HUES64 (cell line): Measurements from ENCODE around the gene SMCHD1.
A peak's percentile ranks its signal among the peaks of the same experiment; 100 is the strongest.
"Not testable (repeated sequence)": the region's sequence is repeated elsewhere in the genome, so short reads cannot be mapped to it uniquely, and the experiment has no call there.

Source experiments
- H3K27ac ChIP-seq: 2 replicates; pipeline ENCODE4 v1.7.0; 2013; ENCODE audit warnings: low read depth, low read length, inconsistent platforms
- H3K27me3 ChIP-seq: 2 replicates; pipeline ENCODE4 v1.6.1; 2013; ENCODE audit warnings: mild to moderate bottlenecking, low read length; ENCODE audit not compliant: insufficient read depth
- H3K36me3 ChIP-seq: 2 replicates; pipeline ENCODE4 v1.6.1; 2013; ENCODE audit warnings: mild to moderate bottlenecking, low read length; ENCODE audit not compliant: insufficient read depth
- H3K4me1 ChIP-seq: 2 replicates; pipeline ENCODE4 v1.6.1; 2013; ENCODE audit warnings: mild to moderate bottlenecking, low read length, moderate library complexity; ENCODE audit not compliant: insufficient read depth
- H3K4me3 ChIP-seq: 2 replicates; pipeline ENCODE4 v1.5.1; 2013; ENCODE audit warnings: mild to moderate bottlenecking, low read length, moderate library complexity
- H3K9ac ChIP-seq: 2 replicates; pipeline ENCODE4 v1.6.1; 2013; ENCODE audit warnings: mild to moderate bottlenecking, low read depth, low read length
- H3K9me3 ChIP-seq: 2 replicates; pipeline ENCODE4 v1.6.1; 2013; ENCODE audit warnings: low read depth, low read length; ENCODE audit not compliant: insufficient read depth
- WGBS: fragments of 150-250, 120-280 bp; methylation state at CpG from one replicate; pipeline ENCODE4 v1.1.7; 2013; ENCODE audit warnings: missing lambda C conversion rate; 5-methylcytosine and 5-hydroxymethylcytosine counted together

The SMCHD1 gene

GRCh38 chr18:2657788-2658458, 2.4 kb downstream of the SMCHD1 start:
- Histone ChIP-seq H3K27me3 (peaks cover 19% of the 10 kb centered on the region), H3K27ac (no peak overlapping the region), H3K9me3 (no peaks in the 10 kb centered on the region), H3K9ac (no peak overlapping the region), H3K36me3 (peaks cover 6% of the 10 kb centered on the region; the same call in 1 of the 2 replicates), H3K4me1 (peaks cover 23% of the 10 kb centered on the region), H3K4me3 (peak overlapping the region; percentile 94; the same call in 1 of the 2 replicates)
- 91% methylated on average over 11 of the region's 12 CpGs for WGBS

- not testable (repeated sequence) for H3K9ac ChIP-seq, H3K27ac ChIP-seq, H3K27me3 ChIP-seq, H3K4me3 ChIP-seq, H3K36me3 ChIP-seq, H3K9me3 ChIP-seq, H3K4me1 ChIP-seq
- WGBS = 100% methylated on average over 2 of the region's 3 CpGs
Observed at GRCh38 chr18:2660849-2661248, 5.3 kb downstream of the SMCHD1 start.

- H3K27me3 ChIP-seq, H3K9ac ChIP-seq, H3K9me3 ChIP-seq, H3K27ac ChIP-seq, H3K4me1 ChIP-seq, H3K4me3 ChIP-seq: not testable (repeated sequence)
- 88% methylated on average over 7 of the region's 7 CpGs for WGBS
- peaks cover 17% of the 10 kb centered on the region for H3K36me3 ChIP-seq
Observed at GRCh38 chr18:2662288-2662687, 6.8 kb downstream of the SMCHD1 start.

GRCh38 chr18:2662990-2663389, 7.5 kb downstream of the SMCHD1 start:
- no peak overlapping the region for H3K9ac ChIP-seq
- peaks cover 23% of the 10 kb centered on the region for H3K36me3 ChIP-seq
- H3K27me3 ChIP-seq = no peaks in the 10 kb centered on the region
- H3K9me3 ChIP-seq = no peaks in the 10 kb centered on the region
- no peak overlapping the region for H3K4me3 ChIP-seq
- H3K4me1 ChIP-seq = no peaks in the 10 kb centered on the region
- 95% methylated on average over 5 of the region's 5 CpGs for WGBS
- H3K27ac ChIP-seq = no peak overlapping the region

- WGBS = 96% methylated on average over 5 of the region's 5 CpGs
- H3K27ac ChIP-seq = no peak overlapping the region
- no peak overlapping the region for H3K9ac ChIP-seq
- no peaks in the 10 kb centered on the region for H3K4me1 ChIP-seq
- H3K36me3 ChIP-seq = peaks cover 90% of the 10 kb centered on the region
- H3K27me3 ChIP-seq = no peaks in the 10 kb centered on the region
- no peak overlapping the region for H3K4me3 ChIP-seq
- no peaks in the 10 kb centered on the region for H3K9me3 ChIP-seq
Observed at GRCh38 chr18:2672410-2672809, 16.9 kb downstream of the SMCHD1 start.

GRCh38 chr18:2672872-2673271, 17.3 kb downstream of the SMCHD1 start:
- Histone ChIP-seq H3K36me3 (peaks cover 86% of the 10 kb centered on the region), H3K27me3 (no peaks in the 10 kb centered on the region), H3K27ac (no peak overlapping the region), H3K9ac (no peak overlapping the region), H3K4me3 (no peak overlapping the region), H3K9me3 (no peaks in the 10 kb centered on the region), H3K4me1 (no peaks in the 10 kb centered on the region)
- WGBS = 100% methylated on average over 1 of the region's 1 CpG

- H3K4me3 ChIP-seq, H3K27ac ChIP-seq, H3K27me3 ChIP-seq, H3K4me1 ChIP-seq, H3K9ac ChIP-seq, H3K9me3 ChIP-seq: not testable (repeated sequence)
- 98% methylated on average over 13 of the region's 13 CpGs for WGBS
- peaks cover 61% of the 10 kb centered on the region for H3K36me3 ChIP-seq
Observed at GRCh38 chr18:2678933-2679332, 23.4 kb downstream of the SMCHD1 start.

- H3K27me3 ChIP-seq = no peaks in the 10 kb centered on the region
- no peak overlapping the region for H3K9ac ChIP-seq
- no peaks in the 10 kb centered on the region for H3K9me3 ChIP-seq
- no peaks in the 10 kb centered on the region for H3K4me1 ChIP-seq
- no peak overlapping the region for H3K4me3 ChIP-seq
- 89% methylated on average over 2 of the region's 2 CpGs for WGBS
- no peak overlapping the region for H3K27ac ChIP-seq
- H3K36me3 ChIP-seq = peaks cover 56% of the 10 kb centered on the region
Observed at GRCh38 chr18:2680216-2680792, 24.8 kb downstream of the SMCHD1 start.

- H3K4me1 ChIP-seq = no peaks in the 10 kb centered on the region
- no peak overlapping the region for H3K27ac ChIP-seq
- peaks cover 5% of the 10 kb centered on the region; the same call in 1 of the 2 replicates for H3K9me3 ChIP-seq
- H3K4me3 ChIP-seq = no peak overlapping the region
- H3K36me3 ChIP-seq = peaks cover 58% of the 10 kb centered on the region
- 96% methylated on average over 5 of the region's 5 CpGs for WGBS
- H3K9ac ChIP-seq = no peak overlapping the region
- H3K27me3 ChIP-seq = no peaks in the 10 kb centered on the region
Observed at GRCh38 chr18:2681993-2682603, 26.6 kb downstream of the SMCHD1 start.

GRCh38 chr18:2683055-2683454, 27.5 kb downstream of the SMCHD1 start:
- no peak overlapping the region for H3K9ac ChIP-seq
- peaks cover 5% of the 10 kb centered on the region; the same call in 1 of the 2 replicates for H3K9me3 ChIP-seq
- no peak overlapping the region for H3K27ac ChIP-seq
- H3K4me3 ChIP-seq = no peak overlapping the region
- no peaks in the 10 kb centered on the region for H3K27me3 ChIP-seq
- peaks cover 60% of the 10 kb centered on the region for H3K36me3 ChIP-seq
- no peaks in the 10 kb centered on the region for H3K4me1 ChIP-seq

GRCh38 chr18:2686349-2686968, 30.9 kb downstream of the SMCHD1 start:
- WGBS = 93% methylated on average over 3 of the region's 3 CpGs
- Histone ChIP-seq H3K9me3 (peaks cover 5% of the 10 kb centered on the region; the same call in 1 of the 2 replicates), H3K4me1 (no peaks in the 10 kb centered on the region), H3K36me3 (peaks cover 68% of the 10 kb centered on the region), H3K27ac (no peak overlapping the region), H3K27me3 (no peaks in the 10 kb centered on the region), H3K4me3 (no peak overlapping the region), H3K9ac (no peak overlapping the region)
